Measurements from ENCODE around the gene FRMD4A.

The FRMD4A gene

DNA sequence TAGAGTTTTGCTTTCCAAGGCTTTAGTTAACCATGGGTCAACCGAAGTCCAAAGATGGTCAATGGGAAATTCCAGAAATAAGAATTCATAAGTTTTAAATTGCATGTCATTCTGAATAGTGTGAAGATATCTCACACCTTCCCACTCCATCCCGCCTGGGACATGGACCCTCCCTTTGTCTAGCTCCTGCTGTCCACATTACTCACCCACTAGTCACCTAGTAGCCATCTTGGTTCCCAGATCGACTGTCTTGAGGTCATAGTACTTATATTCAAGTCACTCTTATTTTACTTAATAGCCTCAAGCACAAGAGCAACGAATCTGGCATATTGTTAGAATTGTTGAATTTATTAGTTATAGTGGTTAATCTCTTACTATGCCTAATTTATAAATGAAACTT, 377.4 kb downstream of the FRMD4A start:
- Mint-ChIP-seq H3K9me3 (no peaks in the 10 kb centered on the region), H3K4me1 (ENCODE audit: low read depth) (no peaks in the 10 kb centered on the region), H3K4me3 (no peak overlapping the region), H3K36me3 (ENCODE audit: low read depth) (no peaks in the 10 kb centered on the region), H3K27ac (no peak overlapping the region), H3K27me3 (ENCODE audit: low read depth) (no peaks in the 10 kb centered on the region)
- no peak for DNase-seq (ENCODE audit: low spot score)

DNA sequence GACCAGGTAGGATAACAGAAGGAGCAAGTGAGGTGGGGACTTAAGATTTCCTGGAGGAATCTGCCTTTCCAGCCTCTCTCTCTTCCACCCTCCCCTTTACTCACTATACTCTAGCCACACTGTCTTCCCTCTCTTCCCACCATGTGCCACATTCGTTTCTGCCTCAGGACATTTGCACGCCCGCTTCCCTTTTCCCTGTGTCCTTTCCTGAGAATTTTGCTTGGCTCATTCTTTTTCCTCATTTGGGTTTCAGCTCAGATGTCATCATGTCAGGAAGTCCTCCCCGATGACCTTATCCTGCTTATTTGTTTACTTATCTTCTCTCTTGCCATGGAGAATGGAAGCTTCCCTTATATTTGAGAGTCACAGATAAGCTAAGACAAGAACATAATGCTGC, 380.2 kb downstream of the FRMD4A start:
- no peak for DNase-seq (ENCODE audit: low spot score)

DNA sequence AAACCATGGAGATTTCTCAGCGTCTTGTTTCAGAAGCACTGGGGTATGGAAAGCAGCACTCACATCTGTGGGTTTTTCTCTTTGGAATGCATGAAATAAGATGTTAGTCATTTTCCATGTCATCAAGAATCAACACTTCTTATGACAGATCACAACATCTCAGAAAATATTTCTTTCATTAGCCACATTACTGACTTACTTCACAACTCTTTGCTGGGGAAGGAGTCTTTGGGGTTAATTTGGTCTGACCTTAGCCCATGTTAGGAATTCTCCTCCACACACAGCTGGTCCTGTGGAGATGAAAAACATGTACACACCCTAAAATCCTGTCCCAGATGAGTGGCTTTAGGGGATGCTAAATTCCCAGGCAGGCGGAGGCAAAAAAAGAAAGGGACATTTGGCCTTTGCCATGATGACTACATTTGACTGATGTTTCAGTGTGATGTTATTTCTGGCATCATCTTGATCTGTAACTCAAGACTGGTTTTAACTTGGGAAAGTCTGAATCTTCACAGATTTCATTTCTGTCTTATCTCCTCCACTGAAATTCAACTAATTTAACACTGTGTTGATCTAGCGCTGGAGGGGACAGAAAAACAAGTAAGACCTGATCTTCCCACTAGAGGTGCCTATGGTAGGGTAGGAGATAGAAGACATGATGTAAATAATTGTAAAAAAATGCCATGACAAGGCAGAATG, 380.7 kb downstream of the FRMD4A start:
- no peaks in the 10 kb centered on the region for H3K9me3 Mint-ChIP-seq

More for the DNA sequence above, 380.2 kb downstream of the FRMD4A start:
- no peaks in the 10 kb centered on the region for H3K9me3 Mint-ChIP-seq
- no peaks in the 10 kb centered on the region for H3K27me3 Mint-ChIP-seq (ENCODE audit: low read depth)
- no peak overlapping the region for H3K27ac Mint-ChIP-seq
- no peaks in the 10 kb centered on the region for H3K4me1 Mint-ChIP-seq (ENCODE audit: low read depth)
- H3K36me3 Mint-ChIP-seq (ENCODE audit: low read depth), result no peaks in the 10 kb centered on the region
- no peak overlapping the region for H3K4me3 Mint-ChIP-seq

DNA sequence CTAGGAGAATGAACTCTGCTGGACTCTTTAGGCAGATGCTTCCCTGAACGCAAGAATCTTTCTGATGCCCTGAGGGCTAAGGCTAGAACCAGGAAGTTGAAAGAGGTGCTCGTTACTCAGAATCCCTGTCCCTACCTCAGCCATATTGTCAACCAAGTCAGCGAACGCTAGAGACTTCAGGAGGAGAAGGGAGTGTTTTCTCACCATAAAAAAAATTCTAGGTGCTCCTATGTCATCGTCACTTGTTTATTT, 384.6 kb downstream of the FRMD4A start:
- H3K27me3 Mint-ChIP-seq (ENCODE audit: low read depth), result peaks cover 3% of the 10 kb centered on the region
- H3K36me3 Mint-ChIP-seq (ENCODE audit: low read depth), result no peaks in the 10 kb centered on the region
- no peaks in the 10 kb centered on the region for H3K9me3 Mint-ChIP-seq
- H3K4me1 Mint-ChIP-seq (ENCODE audit: low read depth), result no peaks in the 10 kb centered on the region
- DNase-seq (ENCODE audit: low spot score), result no peak
- H3K4me3 Mint-ChIP-seq, result no peak overlapping the region
- H3K27ac Mint-ChIP-seq, result no peak overlapping the region

More for the DNA sequence above, 380.7 kb downstream of the FRMD4A start:
- H3K27me3 Mint-ChIP-seq (ENCODE audit: low read depth), result no peaks in the 10 kb centered on the region
- no peak overlapping the region for H3K27ac Mint-ChIP-seq
- H3K4me3 Mint-ChIP-seq, result no peak overlapping the region
- DNase-seq (ENCODE audit: low spot score), result no peak
- H3K4me1 Mint-ChIP-seq (ENCODE audit: low read depth), result no peaks in the 10 kb centered on the region
- no peaks in the 10 kb centered on the region for H3K36me3 Mint-ChIP-seq (ENCODE audit: low read depth)

DNA sequence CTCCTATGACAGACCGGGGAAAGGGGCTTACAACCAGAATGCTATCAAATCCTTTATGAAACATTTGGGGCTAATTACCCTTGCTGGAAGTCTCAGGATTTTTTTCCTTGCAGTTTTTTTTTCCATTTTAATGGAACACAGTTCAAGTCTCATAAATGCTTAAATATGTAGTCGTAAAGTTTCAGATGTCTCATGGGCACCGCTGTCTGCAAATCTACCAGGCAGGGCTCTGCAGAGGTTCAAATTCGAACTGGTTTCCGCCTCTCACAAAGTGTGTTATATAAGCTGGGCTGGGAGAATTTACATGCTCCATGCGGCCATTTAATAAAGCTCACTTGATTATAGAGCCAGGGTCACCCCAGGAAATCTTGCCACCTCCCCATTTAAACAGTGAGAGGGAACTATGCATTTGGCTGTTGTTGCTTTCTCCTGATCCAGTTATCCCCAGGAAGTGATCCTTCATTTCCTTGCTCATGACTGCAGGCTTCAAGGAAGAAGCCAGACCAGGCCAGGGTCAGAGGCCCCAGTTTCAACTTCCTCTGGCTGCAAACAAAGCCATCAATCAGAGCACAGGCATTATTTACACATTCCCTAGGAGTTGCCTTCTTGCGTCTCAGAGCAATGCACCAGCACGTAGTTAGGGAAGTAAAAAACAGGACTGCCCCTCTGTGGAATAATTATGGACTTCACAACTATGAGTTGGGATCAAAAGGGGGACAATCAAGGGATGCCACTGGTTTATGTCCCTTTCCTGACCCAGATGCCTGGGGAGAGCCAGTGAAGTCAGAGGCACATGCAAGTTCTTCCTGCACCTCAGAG, 385.1 kb downstream of the FRMD4A start:
- no peak overlapping the region for H3K4me3 Mint-ChIP-seq
- peaks cover 3% of the 10 kb centered on the region for H3K27me3 Mint-ChIP-seq (ENCODE audit: low read depth)
- DNase-seq (ENCODE audit: low spot score), result no peak
- no peaks in the 10 kb centered on the region for H3K9me3 Mint-ChIP-seq
- H3K4me1 Mint-ChIP-seq (ENCODE audit: low read depth), result no peaks in the 10 kb centered on the region
- H3K27ac Mint-ChIP-seq, result no peak overlapping the region
- no peaks in the 10 kb centered on the region for H3K36me3 Mint-ChIP-seq (ENCODE audit: low read depth)

DNA sequence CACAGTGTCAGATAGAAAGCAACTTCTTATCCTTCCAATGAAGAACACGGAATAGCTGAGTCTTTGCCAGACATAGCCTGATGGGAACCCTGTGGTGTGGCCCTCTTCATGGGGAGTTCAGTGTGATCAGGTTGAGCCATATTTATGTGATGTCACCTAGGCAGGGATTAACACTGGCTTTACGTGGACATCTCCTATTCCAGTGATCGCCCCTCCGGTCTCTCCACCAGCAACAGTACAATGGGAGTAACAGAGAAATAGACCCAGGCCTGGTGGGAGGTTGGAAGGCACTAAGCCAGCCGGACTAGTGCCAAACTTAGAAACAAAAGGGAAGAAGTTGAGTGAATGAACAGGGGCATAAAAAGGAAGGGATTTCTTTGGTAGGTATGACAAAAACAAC, 385.9 kb downstream of the FRMD4A start:
- Mint-ChIP-seq H3K4me1 (ENCODE audit: low read depth) (no peaks in the 10 kb centered on the region), H3K36me3 (ENCODE audit: low read depth) (no peaks in the 10 kb centered on the region), H3K27me3 (ENCODE audit: low read depth) (peaks cover 3% of the 10 kb centered on the region), H3K27ac (no peak overlapping the region), H3K9me3 (no peaks in the 10 kb centered on the region), H3K4me3 (no peak overlapping the region)
- DNase-seq (ENCODE audit: low spot score), result no peak

DNA sequence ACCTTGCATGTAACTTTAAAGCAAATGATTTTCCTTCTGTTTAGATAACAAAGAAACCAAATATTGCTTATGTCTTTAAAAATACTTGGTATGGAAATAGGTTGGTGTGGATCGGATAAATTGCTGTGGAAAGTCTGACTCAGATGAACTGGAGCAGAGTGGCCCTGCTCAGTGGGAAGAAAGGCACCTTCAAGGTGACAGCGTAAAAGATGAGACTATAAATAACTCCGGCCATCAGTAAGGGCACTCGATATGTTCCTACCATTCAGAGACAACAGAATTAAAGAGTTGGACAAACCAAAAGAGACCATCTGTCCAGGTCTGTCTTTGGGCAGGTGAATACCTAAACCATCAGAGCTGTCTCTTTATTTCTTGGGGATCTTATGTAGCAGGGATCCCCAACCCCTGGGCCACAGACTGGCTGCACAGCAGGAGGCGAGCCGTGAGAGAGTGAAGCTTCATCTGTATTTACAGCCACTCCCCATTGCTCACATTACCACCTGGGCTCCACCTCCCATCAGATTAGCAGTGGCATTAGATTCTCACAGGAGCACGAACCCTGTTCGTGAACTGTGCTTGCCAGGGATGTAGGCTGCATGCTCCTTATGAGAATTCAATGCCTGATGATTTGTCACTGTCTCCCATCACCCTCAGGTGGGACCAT, 386.9 kb downstream of the FRMD4A start:
- Mint-ChIP-seq H3K27ac (no peak overlapping the region), H3K27me3 (ENCODE audit: low read depth) (peaks cover 3% of the 10 kb centered on the region), H3K4me1 (ENCODE audit: low read depth) (no peaks in the 10 kb centered on the region), H3K36me3 (ENCODE audit: low read depth) (no peaks in the 10 kb centered on the region), H3K4me3 (no peak overlapping the region), H3K9me3 (no peaks in the 10 kb centered on the region)
- no peak for DNase-seq (ENCODE audit: low spot score)

DNA sequence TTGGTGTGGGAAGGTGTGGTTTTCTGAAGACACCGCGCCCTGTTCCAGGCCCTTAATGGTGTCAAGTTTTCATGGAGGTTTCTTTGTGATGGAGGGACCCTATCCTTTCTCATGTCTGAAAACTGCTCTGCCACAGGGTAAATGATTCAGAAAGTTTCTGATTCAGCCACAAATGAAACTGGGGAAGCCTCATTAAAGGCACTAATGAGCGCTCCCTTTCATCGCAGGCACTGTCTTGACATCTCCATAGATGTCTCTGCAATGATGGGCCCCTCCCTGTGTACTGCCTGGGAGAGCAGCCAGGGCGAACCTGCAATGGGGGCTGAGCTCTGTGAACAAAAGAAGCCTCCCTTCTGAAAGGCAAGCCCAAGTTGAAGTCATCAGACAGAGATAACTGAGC, 388.7 kb downstream of the FRMD4A start:
- H3K27me3 Mint-ChIP-seq (ENCODE audit: low read depth), result peaks cover 3% of the 10 kb centered on the region

DNA sequence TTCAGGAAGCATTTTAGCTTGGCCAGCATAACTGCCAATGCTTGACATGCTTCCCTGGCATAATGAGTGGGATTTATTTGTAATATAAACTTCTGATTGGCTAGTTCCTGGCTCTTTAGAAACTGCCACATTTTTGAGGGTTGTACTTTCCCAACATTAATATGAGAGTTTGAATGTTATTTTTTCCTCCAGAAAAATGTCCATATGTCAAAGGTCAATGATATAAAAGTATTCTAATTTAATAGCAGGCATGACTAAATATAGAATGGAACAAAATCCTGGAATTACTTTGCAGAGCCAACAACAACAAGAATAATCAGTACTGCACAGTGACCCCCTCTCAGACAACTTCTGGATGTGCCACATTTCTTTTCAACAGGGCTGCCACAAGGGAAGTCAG, 391.3 kb downstream of the FRMD4A start:
- Mint-ChIP-seq H3K27me3 (ENCODE audit: low read depth) (peaks cover 7% of the 10 kb centered on the region), H3K36me3 (ENCODE audit: low read depth) (no peaks in the 10 kb centered on the region), H3K9me3 (no peaks in the 10 kb centered on the region), H3K4me1 (ENCODE audit: low read depth) (no peaks in the 10 kb centered on the region), H3K4me3 (no peak overlapping the region), H3K27ac (no peak overlapping the region)
- DNase-seq (ENCODE audit: low spot score), result no peak

More for the DNA sequence above, 388.7 kb downstream of the FRMD4A start:
- no peaks in the 10 kb centered on the region for H3K4me1 Mint-ChIP-seq (ENCODE audit: low read depth)
- H3K27ac Mint-ChIP-seq, result no peak overlapping the region
- no peak for DNase-seq (ENCODE audit: low spot score)
- H3K9me3 Mint-ChIP-seq, result no peaks in the 10 kb centered on the region
- no peak overlapping the region for H3K4me3 Mint-ChIP-seq
- no peaks in the 10 kb centered on the region for H3K36me3 Mint-ChIP-seq (ENCODE audit: low read depth)

DNA sequence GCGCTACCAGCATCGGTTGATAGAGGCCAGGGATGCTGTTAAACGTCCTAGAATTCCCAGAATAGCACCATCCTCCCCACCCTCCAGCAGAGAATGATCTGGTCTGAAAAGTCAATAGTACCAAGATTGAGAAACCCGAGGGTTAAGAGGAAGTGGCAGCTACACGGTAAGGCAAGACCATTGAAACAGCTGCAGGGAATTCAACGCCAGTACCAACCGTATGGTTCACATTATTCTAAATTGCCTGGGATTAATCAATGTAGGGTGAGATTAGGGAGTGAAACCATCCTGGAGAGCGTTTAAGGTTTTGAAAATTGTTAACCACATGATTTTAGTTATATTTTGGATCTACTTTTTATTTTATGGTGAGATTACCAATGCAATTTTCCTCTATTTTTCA, 391.8 kb downstream of the FRMD4A start:
- H3K4me3 Mint-ChIP-seq, result no peak overlapping the region
- H3K4me1 Mint-ChIP-seq (ENCODE audit: low read depth), result no peaks in the 10 kb centered on the region
- peaks cover 7% of the 10 kb centered on the region for H3K27me3 Mint-ChIP-seq (ENCODE audit: low read depth)
- no peaks in the 10 kb centered on the region for H3K9me3 Mint-ChIP-seq
- no peak overlapping the region for H3K27ac Mint-ChIP-seq
- DNase-seq (ENCODE audit: low spot score), result no peak
- H3K36me3 Mint-ChIP-seq (ENCODE audit: low read depth), result no peaks in the 10 kb centered on the region

DNA sequence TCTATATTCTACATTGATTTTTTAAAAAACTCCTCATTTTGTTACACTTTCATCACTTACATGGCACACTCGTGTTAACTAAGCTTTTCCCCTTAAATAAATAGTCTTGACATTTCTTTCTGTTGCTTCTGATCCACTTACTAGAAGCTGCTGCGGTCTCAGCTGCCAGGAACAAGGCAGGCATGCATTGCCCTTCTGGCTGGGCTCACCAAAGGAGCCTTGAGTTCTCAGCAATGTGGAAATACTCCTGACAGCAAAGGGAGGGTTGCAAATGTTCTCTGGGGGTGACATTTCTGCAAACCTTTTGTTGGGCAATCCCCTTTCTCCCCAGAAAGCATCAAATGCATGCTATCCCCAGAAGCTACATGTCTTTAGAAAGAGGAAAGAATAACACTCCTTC, 393.9 kb downstream of the FRMD4A start:
- H3K36me3 Mint-ChIP-seq (ENCODE audit: low read depth), result no peaks in the 10 kb centered on the region
- peaks cover 4% of the 10 kb centered on the region for H3K27me3 Mint-ChIP-seq (ENCODE audit: low read depth)
- no peak overlapping the region for H3K4me3 Mint-ChIP-seq
- no peaks in the 10 kb centered on the region for H3K4me1 Mint-ChIP-seq (ENCODE audit: low read depth)
- no peak overlapping the region for H3K27ac Mint-ChIP-seq
- DNase-seq (ENCODE audit: low spot score), result no peak
- H3K9me3 Mint-ChIP-seq, result no peaks in the 10 kb centered on the region

DNA sequence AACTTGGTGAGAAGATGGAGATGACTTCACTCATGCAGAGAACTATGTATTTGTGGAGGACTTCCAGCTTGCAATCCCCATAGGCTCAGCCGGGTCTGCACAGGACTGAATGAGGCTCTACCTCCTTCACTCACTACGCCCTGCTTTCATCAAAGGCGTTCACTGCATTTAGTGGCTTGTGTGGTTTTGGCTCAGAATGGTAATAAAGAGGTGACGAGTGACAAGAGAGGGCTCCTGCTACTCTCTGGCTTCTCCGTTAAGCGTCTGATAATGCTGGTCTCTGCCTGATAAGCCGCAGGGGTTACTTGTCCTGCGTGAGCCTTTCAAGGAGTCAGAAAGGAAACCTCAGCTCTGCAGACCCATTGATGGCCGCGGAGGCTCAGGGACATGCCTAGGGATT, 400.6 kb downstream of the FRMD4A start:
- Mint-ChIP-seq H3K4me3 (no peak overlapping the region), H3K27ac (no peak overlapping the region), H3K4me1 (ENCODE audit: low read depth) (peaks cover 5% of the 10 kb centered on the region), H3K9me3 (no peaks in the 10 kb centered on the region), H3K36me3 (ENCODE audit: low read depth) (no peaks in the 10 kb centered on the region), H3K27me3 (ENCODE audit: low read depth) (peaks cover 9% of the 10 kb centered on the region)
- DNase-seq (ENCODE audit: low spot score), result peak; percentile 4

DNA sequence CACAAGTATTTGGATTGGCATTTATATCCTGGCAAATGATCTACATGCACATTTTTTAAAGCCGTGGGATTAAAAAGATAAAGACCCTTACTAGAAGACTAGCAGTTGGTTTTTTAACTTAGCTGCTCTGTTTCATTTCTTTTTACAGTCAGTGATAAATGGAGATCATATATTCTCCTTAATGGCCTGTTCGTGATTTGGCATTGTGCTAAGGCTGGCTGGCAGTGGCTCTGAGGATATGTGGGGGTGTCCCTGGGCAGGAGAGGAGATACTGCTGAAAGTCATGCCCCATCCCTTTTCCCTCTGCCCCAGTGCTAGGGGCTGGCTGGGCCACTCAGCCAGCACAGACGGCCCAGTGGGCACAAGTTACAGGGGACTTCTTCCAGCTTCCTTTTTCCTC, 402.3 kb downstream of the FRMD4A start:
- Mint-ChIP-seq H3K4me1 (ENCODE audit: low read depth) (peaks cover 5% of the 10 kb centered on the region), H3K27ac (no peak overlapping the region), H3K36me3 (ENCODE audit: low read depth) (no peaks in the 10 kb centered on the region), H3K27me3 (ENCODE audit: low read depth) (peaks cover 11% of the 10 kb centered on the region), H3K4me3 (no peak overlapping the region), H3K9me3 (no peaks in the 10 kb centered on the region)
- DNase-seq (ENCODE audit: low spot score), result no peak

DNA sequence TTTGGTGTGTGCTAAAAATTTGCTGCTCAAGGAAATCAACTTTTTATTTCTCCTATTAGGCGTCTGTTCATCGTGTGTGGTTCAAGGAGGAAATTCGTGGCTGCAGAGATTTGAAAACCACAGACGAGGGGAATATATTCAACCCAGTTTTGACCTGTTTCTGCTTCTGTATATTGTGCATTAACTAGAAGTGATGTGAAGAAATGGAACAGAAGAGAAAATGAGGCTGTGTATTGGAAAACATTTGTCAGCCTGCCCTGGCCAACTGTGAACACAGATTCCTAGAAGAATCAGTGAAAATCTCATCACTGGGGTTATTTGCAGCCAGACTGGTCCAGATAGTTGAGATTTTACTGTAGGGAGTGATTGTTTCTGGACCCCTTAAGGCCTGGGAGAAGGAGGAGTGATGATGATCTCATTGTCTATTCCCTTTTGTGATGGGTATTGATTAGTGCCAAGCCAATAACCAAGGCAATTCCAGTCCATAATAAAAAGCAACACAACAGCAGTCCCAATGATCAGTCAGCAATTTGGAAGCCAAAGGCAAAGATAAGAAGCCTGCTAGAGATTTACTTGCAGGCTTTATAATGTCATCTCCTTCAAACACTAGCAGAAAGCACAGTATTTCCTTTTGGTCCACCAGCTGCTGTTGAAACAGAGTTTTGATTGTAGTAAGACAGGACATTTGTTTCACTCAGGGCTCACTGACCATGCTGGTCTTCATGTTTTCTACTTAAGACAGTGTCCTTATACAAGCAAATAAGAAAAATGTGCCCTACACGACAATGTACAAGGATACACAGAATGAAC, 404.5 kb downstream of the FRMD4A start:
- Mint-ChIP-seq H3K27me3 (ENCODE audit: low read depth) (peaks cover 11% of the 10 kb centered on the region), H3K4me1 (ENCODE audit: low read depth) (peaks cover 5% of the 10 kb centered on the region), H3K4me3 (no peak overlapping the region), H3K36me3 (ENCODE audit: low read depth) (no peaks in the 10 kb centered on the region), H3K9me3 (no peaks in the 10 kb centered on the region), H3K27ac (no peak overlapping the region)
- DNase-seq (ENCODE audit: low spot score), result no peak

Data from T-helper 2 cell treated with Interferon-gamma antibody and Interleukin-4, amounts not matched to agents 5 μg/mL and 100 μg/mL, for 36 hours (primary cell).